ENCODE data around the gene SPATA3. TPM values are rescaled to one million over a fixed set of nuclear protein-coding genes. Genes with fewer than 3 reads are reported as not detected.

Gene SPATA3
- total RNA-seq, 1 donor from 2014 or later, result not detected

DNA sequence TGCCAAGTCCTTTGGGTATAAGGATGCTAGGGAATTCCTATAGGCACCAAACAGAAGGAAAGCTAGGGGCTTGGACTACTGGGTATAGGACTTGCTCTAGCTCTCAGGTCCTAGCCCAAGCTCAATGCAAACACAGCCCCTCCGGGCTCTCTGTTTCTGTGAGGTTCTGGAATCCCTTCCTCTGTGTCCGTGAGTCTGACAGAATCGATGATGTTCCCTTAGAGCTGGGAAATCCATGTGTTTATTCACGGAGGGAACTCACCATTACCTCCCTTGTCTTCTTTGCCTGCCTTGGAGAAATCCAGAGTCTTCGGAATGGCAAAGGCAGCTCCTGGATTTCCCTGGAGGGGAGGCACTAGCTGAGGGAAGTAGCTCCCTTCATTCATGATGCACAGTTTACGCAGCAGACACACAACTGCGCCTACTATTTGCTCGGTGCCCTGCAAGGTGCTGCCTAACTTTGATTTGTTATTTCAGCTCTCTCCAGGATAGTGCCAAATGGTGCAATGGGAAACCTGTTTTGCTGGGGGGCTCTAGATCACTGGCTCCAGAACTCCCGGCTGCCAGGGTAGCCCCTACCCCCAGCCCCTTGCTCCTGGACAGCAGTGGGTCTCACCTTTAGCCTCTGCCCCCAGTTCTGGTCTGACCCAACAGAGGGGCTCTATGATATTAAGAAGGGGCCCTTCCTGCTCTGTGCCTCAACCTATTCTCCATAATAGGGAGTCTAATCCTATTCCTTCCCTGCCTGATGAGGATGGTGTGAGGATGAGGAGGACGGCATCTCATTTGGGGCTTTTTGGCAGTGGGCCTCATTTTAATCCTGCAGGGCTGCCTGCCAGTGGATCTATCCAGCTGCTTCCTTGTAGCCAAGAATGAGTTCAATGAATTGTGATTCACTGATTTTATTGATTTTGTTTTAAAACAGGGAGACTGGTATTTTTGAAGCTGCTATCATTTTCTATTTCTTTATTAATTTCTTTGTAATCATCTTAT, 52.3 kb downstream of the SPATA3 start:
- DNase-seq (ENCODE audit: low read depth), result no peak

DNA sequence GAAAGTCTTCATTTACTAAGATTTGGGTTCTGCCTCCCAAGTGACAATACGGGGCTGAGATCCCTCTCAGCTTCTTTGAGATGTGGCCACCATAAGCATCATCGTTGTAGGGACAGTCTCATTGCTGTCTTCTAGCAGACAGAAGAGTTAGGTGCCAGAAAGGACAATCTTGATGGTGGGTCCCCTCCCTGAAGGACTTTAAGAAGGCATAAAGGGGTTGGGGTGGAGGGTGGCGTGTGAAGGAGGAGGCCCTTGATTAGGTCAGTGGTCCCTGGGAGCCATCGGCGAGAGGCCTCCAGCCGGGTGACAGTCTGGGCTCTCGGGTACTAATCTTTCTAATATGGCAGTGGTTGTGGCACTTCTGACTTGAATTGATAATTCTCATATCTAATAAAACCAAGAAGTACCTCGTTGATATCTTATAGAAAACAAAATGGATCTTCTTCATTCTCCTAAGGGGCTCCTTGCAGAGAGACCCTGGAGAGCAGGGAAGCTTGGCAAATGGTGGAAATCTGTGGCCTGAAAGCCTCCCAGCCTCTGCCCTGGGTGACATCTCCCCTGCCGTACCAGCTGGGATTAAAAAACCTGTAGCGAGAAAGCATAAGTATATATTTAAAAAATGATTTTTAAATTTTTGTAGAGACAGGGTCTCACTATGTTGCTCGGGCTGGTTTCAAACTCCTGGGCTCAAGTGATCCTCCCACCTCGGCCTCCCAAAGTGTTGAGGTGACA, 53.5 kb downstream of the SPATA3 start:
- no peak for DNase-seq (ENCODE audit: low read depth)

DNA sequence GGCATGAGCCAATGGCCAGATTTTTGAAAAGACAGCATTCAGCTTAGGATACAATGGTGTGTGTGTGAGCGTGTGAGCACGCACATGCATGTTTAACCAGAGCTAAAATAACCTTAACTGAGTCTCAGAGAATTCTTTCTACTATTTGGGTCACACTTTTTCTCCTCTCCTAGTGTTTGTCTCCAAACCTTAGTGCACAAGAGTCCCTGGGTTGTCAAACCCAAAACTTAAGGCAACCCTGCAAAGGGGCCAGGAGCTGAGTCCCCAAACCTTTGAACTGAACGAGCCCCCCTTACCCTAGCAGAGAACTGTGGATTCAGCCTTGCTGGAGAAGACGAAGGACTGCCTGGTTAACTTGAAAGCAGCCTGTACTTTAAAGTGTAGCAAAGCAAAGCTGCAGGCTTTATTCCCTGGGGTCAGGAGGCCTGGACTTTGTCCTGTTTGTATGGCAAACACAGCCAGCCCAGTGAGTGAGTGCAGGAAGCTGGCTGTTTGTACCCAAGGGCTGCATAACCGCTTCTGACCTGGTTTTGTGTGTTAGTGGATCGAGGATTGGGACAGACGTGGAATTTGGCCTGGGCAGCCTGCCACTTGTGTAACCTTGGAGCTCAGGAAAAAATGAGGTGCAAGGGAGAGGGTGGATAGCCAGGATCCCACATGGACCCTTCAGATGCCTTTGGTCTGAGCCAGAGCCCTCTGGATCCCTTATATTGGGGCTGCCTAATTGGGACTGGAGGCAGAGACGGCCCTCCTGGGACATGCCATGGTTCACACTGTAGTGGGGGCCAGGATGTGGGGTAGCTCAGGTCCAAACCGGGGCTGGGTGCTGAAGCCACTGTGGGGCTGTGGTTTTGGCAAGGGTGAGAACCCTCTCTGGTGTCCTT, 54.3 kb downstream of the SPATA3 start:
- no peak for DNase-seq (ENCODE audit: low read depth)

DNA sequence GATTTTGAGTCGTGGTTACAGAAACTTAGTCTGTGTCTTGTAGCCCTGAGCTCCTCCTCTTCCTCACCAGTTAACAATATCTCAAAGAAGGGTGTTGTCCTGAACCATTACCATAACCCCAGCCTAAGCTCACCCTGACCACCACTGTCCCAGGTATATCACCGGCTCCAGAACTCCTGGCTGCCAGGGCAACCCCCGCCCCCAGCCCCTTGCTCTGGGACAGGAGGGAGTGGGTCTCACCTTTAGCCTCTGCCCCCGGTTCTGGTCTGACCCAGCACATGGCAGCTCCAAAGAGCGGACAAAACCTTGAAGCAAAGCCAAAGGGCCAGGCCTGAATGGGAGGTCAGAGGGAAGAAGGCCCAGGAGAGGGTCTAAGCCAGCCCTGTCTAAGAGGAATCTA, 55.2 kb downstream of the SPATA3 start:
- no peak for DNase-seq (ENCODE audit: low read depth)

GRCh38 chr2:231052494-231053451, 56.9 kb downstream of the SPATA3 start:
- peak; percentile 84 for DNase-seq (ENCODE audit: low read depth)

DNA sequence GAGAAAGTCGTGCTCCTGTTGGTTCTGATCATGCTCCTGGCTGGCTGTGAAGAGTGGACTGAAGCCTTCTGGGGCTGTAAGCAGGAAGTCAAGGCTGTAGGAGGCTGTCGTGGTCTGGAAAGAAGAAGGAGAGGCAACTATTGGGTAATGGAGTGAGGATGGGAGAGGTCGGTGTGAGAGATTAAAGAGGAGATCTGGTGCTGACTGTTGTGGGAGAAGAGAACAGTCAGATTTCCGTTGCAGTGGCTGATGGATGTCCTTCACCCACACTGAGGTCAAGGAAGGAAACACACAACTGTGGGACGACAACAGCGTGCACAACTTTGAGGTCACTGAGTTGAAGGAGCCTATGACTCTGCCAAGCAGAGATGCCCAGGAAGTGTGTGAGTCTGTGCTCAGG, 57.9 kb downstream of the SPATA3 start:
- DNase-seq (ENCODE audit: low read depth), result no peak

DNA sequence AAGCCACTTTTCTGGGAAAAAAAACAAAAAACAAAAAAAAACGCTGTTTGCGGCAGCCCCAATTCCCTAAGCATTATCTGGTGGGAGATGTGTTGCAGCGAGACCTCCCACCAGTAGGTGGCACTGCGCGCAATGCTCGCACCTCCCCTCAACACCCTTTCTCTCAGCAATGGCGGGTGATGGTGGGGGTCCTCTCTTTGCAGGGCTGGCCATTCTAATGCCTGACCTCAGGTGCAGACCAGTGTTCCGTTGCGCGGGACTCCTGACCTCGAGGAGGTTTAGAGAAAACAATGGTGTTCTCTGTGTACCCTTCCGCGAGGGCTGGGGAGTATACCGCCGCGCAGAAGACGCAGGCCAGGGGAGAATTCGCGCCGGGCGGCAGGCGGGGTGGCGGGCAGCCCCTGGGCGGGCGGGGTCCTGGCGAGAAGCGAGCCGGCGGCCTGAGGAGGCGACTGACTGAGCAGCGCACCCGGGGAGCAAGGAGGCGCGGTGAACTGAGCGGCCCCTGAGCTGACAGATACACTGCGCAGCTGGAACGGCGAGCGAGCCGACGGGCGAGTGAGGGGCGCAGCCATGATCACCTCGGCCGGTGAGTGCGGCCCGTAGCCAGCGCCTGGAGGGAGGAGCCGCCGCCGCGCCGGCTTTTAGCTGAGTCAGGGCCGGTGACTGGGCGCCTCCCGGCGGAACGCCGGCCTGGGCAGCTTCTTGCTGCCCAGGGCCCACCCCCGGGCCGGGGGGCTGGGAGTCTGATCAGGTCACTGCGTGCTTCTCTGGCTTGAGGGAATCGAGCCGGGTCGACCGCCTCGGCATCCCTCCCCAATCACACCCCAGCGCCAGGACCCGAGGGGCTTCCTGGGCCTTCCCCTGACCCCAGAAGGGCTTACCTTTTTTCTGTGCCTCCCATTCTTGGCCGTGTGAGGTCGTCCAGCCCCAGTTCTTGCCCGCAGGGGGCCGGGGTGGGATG, 60.8 kb downstream of the SPATA3 start, which contains the start of gene PSMD1:
TSS of gene PSMD1 (plus strand) at position 415 of the 964 bp plus-strand sequence. CDS start at position 574, 159 bp downstream.
- DNase-seq (ENCODE audit: low read depth), result peak; percentile 94

- DNase-seq (ENCODE audit: low read depth), result no peak
These were observed 61.7 kb downstream of the SPATA3 start for GRCh38 chr2:231057590-231057989.

Other genes starting within 250 kb of the SPATA3 start
- gene ITM2C, start 131.2 kb upstream of the SPATA3 start, total RNA-seq, result 134 and 203 TPM in 2 replicates
- gene GPR55, start 70.9 kb upstream of the SPATA3 start, total RNA-seq, result 0.03 TPM in 1 of 2 replicates, not detected in the other
- not detected in 2 replicates for gene C2orf72, start 41.4 kb downstream of the SPATA3 start, total RNA-seq
- gene PSMD1, start 60.7 kb downstream of the SPATA3 start, total RNA-seq, result 157 and 159 TPM in 2 replicates
- gene HTR2B, start 128.9 kb downstream of the SPATA3 start, total RNA-seq, result 0.78 and 2.4 TPM in 2 replicates
- gene ARMC9, start 202.5 kb downstream of the SPATA3 start, total RNA-seq, result 43.8 and 55.7 TPM in 2 replicates